Measurements from ENCODE around the gene CTXN1. TPM values are rescaled to one million over a fixed set of nuclear protein-coding genes. Genes with fewer than 3 reads are reported as not detected.
"Not testable (repeated sequence)": the region's sequence is repeated elsewhere in the genome, so short reads cannot be mapped to it uniquely, and the experiment has no call there.

CTXN1 gene
- polyA plus RNA-seq, 3 donors from 2014 or later, result not detected

DNA sequence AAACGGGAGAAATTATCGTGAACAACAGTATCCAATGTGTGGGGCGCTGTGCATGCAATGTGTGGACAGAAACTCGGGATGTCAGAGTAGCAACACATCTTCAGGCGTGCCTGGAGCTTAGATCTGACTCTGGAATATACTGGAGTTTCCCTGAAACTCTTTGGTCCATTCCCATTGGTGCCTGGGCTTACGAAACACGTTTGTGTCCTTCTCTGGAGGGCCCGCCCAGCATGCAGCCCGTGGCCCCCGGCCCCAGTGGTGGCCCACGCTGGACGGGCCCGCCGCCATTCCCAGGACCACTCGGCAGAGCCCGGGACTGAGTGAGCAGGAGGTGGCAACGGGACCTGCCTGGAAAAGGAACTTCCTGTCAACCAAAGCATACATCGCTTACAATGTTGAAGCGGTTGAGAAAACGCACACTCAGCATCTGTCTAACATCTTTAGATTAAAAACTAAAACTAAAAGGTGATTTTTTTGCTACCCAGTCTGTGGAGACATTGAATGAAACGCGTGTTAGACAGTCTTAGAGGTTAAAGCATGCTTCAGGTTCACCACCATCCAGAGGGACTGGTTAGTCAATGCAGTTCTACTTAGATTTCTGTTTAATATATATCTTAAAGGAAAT, 36.8 kb upstream of the CTXN1 start:
- peaks cover 1 to 18% of the 10 kb centered on the region in 2 donors for H3K4me1 Mint-ChIP-seq
- no peaks in the 10 kb centered on the region for H3K9me3 Mint-ChIP-seq
- peaks cover 0 to 26% (median 13%) of the 10 kb centered on the region in 3 donors for H3K36me3 Mint-ChIP-seq
- H3K27me3 Mint-ChIP-seq (ENCODE audit: low read depth in 3 of 3), result peaks cover 0 to 3% (median 0%) of the 10 kb centered on the region in 3 donors
- no peak for DNase-seq
- no peak overlapping the region for H3K4me3 Mint-ChIP-seq
- H3K27ac Mint-ChIP-seq, result no peak overlapping the region

DNA sequence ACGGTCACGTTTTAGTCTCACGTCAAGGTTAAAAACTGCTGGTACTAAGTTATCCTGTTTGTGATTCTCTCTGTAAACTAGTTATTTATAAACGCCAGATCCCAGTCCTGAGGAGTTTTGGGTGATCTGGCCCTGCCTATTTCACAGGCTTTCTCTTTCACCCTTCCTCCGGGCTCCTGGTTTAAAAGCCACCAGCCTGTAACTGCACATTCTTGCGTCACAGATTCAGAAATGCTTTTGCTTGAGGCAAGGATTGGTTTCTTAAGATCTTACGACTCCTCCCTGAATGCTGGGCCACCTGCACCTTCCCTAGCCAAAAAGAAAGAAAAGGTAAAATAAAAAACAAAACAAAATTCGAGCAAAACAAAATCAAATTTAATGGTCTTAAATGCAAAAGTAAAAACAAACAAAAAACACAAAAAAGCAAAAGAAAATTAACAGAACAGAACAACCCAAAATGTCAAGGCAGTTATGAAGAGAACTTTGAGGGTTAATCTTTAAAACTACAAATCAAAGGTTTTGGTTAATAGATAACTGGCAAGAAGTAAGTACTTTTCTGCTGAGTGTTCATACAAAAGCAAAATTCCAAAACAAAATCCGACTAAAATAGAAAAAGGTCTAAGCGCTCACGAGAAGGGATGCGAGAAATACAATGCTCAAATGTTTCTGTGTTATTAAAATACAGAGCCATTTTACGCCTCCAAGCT, 36.1 kb upstream of the CTXN1 start:
- Mint-ChIP-seq H3K9me3 (no peaks in the 10 kb centered on the region), H3K27me3 (ENCODE audit: low read depth in 3 of 3) (peaks cover 0 to 3% (median 0%) of the 10 kb centered on the region in 3 donors), H3K4me1 (peaks cover 1 to 15% of the 10 kb centered on the region in 2 donors), H3K4me3 (no peak overlapping the region), H3K36me3 (peaks cover 0 to 22% (median 13%) of the 10 kb centered on the region in 3 donors), H3K27ac (no peak overlapping the region)
- no peak for DNase-seq

DNA sequence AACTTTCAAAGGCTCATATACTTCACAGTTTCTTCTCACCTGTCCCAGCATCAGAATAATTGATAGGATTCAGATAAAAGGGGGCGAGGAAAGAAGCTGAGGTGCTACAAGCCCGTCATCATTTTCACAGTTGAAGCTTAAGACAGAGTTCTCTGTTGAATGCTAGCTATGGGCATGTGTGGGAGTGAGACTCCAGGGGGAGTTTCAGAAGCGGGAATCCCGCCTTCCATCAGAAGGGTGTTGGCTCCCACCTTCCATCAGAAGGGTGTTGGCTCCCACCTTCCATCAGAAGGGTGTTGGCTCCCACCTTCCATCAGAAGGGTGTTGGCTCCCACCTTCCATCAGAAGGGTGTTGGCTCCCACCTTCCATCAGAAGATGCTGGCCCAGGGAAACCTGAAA, 35.1 kb upstream of the CTXN1 start:
- not testable (repeated sequence) for H3K4me3 Mint-ChIP-seq; DNase-seq; H3K27me3 Mint-ChIP-seq (ENCODE audit: low read depth in 3 of 3); H3K27ac Mint-ChIP-seq; H3K9me3 Mint-ChIP-seq
- peaks cover 0 to 18% (median 10%) of the 10 kb centered on the region in 3 donors for H3K36me3 Mint-ChIP-seq
- H3K4me1 Mint-ChIP-seq, result peaks cover 1 to 15% of the 10 kb centered on the region in 2 donors

DNA sequence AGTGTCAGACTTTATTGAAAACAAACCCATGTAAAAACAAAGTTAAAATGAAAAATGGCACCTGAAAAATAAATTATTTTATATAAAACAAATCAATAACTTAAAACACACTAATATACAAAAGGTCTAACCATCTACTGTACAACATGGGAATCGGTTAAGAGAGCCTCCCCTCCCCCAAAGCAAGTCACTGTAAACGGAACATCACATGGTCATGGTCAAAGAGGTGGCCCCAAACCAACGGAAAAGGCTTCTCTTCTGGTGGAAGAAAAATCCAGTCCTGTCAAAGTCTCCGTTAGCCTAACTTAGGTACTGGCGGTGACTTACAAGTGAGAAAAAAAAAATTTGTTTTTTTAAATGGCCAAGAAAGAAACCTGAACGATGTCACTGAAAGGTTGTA, 33.3 kb upstream of the CTXN1 start:
- Mint-ChIP-seq H3K27ac (peak overlapping the region in 1 of 6 donors; percentile 7), H3K36me3 (peaks cover 0 to 11% (median 6%) of the 10 kb centered on the region in 3 donors), H3K27me3 (ENCODE audit: low read depth in 3 of 3) (peaks cover 0 to 3% (median 2%) of the 10 kb centered on the region in 3 donors), H3K4me1 (peaks cover 1 to 15% of the 10 kb centered on the region in 2 donors), H3K4me3 (no peak overlapping the region), H3K9me3 (no peaks in the 10 kb centered on the region)
- no peak for DNase-seq

DNA sequence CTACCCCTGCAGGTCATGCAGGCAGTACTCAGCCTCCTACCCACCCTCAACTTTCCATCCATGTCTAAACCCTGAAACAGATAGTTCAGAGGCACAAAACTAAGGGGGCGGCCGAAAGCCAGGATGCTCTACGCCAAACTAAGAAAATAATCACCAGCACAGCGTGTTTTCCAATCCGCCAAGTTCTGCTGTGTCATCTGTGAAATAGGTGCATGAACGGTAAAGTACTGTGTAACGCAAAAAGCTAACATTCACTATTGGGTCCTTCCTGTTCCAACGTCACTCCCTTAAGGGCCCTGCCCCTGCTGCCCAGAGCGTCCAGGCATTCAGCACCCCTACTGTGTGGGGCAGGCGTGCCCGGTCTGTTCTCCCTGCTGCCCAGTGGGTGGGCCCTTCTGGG, 29.8 kb upstream of the CTXN1 start:
- H3K4me3 Mint-ChIP-seq, result no peak overlapping the region
- H3K36me3 Mint-ChIP-seq, result no peaks in the 10 kb centered on the region
- H3K27ac Mint-ChIP-seq, result no peak overlapping the region
- H3K4me1 Mint-ChIP-seq, result peaks cover 1 to 15% of the 10 kb centered on the region in 2 donors
- no peaks in the 10 kb centered on the region for H3K9me3 Mint-ChIP-seq
- no peak for DNase-seq
- peaks cover 0 to 8% (median 1%) of the 10 kb centered on the region in 3 donors for H3K27me3 Mint-ChIP-seq (ENCODE audit: low read depth in 3 of 3)

DNA sequence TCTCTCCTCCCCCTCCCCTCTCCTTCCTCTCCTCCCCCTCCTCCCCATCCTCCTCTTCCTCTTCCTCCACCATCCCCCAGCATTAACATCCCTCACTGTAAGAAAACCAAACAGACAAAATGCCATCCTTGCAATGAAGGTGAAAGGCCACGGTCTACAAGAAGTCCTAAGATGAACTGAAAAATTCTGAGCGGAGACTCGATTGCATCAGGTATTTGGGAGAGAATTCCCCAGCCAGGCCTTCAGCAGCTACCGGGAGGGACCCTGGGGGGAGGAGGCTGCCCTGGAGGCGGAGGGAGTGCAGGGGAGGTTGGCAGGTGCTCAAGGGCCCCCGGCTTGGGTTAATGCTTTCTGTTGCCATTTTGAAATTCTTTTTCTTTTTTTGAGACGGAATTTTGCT, 27.6 kb upstream of the CTXN1 start:
- Mint-ChIP-seq H3K4me1 (peaks cover 0 to 3% of the 10 kb centered on the region in 2 donors), H3K9me3 (no peaks in the 10 kb centered on the region), H3K36me3 (no peaks in the 10 kb centered on the region), H3K27ac (no peak overlapping the region), H3K27me3 (ENCODE audit: low read depth in 3 of 3) (peaks cover 0 to 9% (median 3%) of the 10 kb centered on the region in 3 donors), H3K4me3 (no peak overlapping the region)
- DNase-seq, result no peak

DNA sequence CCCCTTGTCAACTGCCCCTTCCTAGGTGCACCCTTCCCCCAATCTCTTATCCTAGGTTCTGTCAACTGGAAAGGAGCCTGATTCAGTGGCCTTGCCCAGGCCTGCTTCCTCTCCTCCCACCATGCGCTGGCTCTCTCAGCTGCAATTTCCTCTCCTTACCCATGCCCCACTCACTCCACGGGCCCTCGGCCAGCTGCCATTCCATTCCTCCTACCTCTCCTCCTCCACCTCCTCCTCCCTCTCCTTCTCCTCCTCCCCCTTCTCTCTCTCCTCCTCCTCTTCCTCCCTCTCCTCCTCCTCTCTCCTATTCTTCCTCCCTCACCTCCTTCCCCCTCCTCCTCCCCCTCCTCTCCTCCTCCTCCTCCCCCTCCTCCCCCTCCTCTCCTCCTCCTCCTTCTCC, 27.1 kb upstream of the CTXN1 start:
- Mint-ChIP-seq H3K9me3 (no peaks in the 10 kb centered on the region), H3K27ac (no peak overlapping the region), H3K4me3 (no peak overlapping the region), H3K4me1 (no peaks in the 10 kb centered on the region), H3K36me3 (no peaks in the 10 kb centered on the region), H3K27me3 (ENCODE audit: low read depth in 3 of 3) (peaks cover 0 to 9% (median 3%) of the 10 kb centered on the region in 3 donors)
- no peak for DNase-seq

DNA sequence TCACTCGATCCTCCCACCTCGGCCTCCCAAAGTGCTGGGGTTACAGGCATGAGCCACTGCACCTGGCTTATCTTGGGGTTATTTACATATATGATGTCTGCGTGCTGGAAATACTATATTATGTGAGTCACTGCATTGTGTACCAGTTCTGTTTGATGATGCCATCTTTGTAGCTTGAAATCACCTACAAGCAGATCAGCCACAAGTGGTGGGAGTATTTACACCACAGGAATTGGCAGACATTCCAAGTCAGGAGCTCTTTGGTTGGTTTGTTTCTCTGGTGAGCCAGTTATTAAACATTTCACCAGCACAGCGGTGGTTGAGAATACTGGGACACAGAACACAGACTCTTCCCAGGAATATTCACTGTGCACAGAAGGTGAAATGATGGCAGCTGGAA, 22.0 kb upstream of the CTXN1 start:
- peaks cover 13 to 17% of the 10 kb centered on the region in 2 donors for H3K4me1 Mint-ChIP-seq

DNA sequence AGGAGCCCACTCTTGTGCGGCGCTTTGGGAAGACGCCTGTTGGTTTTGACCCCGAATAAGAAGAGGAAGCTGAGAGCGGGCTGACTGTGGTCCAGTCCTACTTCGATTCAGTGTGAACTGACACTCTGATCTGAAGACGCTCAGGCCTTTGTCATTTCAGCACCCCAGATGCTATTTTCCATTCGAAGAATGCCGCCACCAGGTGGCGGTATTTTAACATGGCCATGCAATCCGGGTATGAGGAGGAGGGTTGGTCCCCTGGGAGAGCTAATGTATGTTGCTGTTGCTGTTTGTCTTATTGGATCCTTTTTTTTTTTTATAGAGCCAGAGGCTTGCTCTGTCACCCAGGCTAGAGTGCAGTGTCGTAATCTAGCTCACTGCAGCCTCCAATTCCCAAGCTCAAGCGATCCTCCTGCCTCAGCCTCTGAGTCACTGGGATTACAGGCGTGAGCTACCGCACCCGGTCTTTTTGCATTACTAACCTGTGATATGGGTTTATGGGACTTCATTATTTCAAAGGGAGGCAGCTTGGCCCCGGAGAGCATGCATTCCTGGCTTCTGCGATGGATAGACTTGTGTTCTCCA, 18.3 kb upstream of the CTXN1 start:
- Mint-ChIP-seq H3K4me1 (peaks cover 27 to 31% of the 10 kb centered on the region in 2 donors), H3K27ac (peak overlapping the region; percentile 94 to 98 (median 98)), H3K27me3 (ENCODE audit: low read depth in 3 of 3) (peaks cover 10 to 12% (median 11%) of the 10 kb centered on the region in 3 donors), H3K36me3 (peaks cover 0 to 7% (median 6%) of the 10 kb centered on the region in 3 donors), H3K9me3 (no peaks in the 10 kb centered on the region), H3K4me3 (peak overlapping the region; percentile 89 to 94 (median 92))
- DNase-seq, result peak; percentile 77 to 82 (median 81)

More for the DNA sequence above, 22.0 kb upstream of the CTXN1 start:
- DNase-seq, result no peak
- H3K36me3 Mint-ChIP-seq, result no peaks in the 10 kb centered on the region
- H3K27me3 Mint-ChIP-seq (ENCODE audit: low read depth in 3 of 3), result peaks cover 10 to 13% (median 13%) of the 10 kb centered on the region in 3 donors
- no peak overlapping the region for H3K27ac Mint-ChIP-seq
- H3K4me3 Mint-ChIP-seq, result no peak overlapping the region
- H3K9me3 Mint-ChIP-seq, result no peaks in the 10 kb centered on the region

DNA sequence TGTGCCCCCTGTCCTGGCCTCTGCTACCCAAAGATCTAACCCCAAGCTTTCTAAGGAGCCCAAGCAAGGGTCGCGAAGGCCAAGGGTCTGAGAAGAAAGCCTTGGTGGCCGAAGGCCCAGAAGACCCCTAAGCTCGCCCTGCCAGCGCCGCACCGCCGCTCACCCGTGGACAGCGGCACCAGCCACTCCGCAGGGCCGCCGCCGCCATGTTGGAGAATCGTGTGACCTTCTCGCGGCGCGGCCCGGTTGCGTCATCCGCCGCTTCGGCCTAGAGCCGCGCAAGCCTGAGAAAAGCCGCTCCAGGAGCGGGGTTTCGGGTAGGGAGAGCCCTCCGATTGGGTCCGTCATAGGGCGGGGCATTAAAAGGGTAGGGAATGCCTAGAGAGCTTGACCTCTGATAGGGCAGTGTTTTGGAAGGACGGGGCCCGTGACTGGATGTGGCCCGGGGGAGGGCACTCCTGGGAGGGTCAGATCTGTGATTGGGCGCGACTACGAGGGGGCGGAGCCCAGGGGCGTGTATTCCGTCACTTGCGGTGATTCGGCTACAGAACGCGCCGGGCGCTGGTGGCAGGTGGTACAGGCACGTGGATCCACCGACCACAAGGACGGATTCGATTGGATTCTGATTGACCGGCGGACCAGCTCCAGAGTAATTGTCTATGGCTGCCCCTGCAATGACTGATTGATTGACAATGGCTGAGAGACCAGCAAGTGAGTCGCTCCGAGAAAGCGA, 17.7 kb upstream of the CTXN1 start, which contains the start of gene TIMM44:
TIMM44 (minus strand) TSS at position 223 of the 733 bp plus-strand sequence; CDS start at position 208, 15 bp downstream.
- Mint-ChIP-seq H3K9me3 (no peaks in the 10 kb centered on the region), H3K36me3 (peaks cover 3 to 12% (median 9%) of the 10 kb centered on the region in 3 donors), H3K27me3 (ENCODE audit: low read depth in 3 of 3) (peaks cover 10 to 12% (median 11%) of the 10 kb centered on the region in 3 donors), H3K4me1 (peaks cover 30 to 37% of the 10 kb centered on the region in 2 donors), H3K4me3 (peak within 1 kb of the TSS; percentile 89 to 94 (median 92)), H3K27ac (peak within 1 kb of the TSS; percentile 94 to 98 (median 98))
- DNase-seq, result peak; percentile 99

DNA sequence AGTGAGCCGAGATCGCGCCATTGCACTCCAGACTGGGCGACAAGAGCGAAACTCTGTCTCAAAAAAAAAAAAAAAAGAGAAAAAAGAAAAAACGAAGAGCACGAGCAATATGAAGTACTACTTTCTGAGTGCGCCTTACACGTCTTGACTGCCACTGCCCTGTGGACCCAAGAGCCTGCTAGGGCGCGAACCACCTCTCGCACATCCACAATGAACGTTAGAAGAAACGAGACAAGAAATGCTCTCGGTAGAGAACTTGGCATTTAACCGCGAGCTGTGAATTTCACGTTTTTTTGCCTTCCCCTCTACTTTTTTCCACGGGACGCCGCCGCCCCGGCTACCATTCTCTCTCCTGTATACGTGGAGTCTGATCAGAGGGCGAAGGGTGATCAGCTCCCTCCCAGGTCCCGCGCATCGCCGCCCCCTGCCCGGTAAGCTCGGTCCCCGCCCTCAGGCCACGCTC, 17.1 kb upstream of the CTXN1 start:
- Mint-ChIP-seq H3K27me3 (ENCODE audit: low read depth in 3 of 3) (peaks cover 10 to 12% (median 11%) of the 10 kb centered on the region in 3 donors), H3K4me1 (peaks cover 30 to 37% of the 10 kb centered on the region in 2 donors), H3K27ac (peak overlapping the region; percentile 94 to 98 (median 98)), H3K36me3 (peaks cover 3 to 12% (median 9%) of the 10 kb centered on the region in 3 donors), H3K4me3 (peak overlapping the region; percentile 89 to 94 (median 92)), H3K9me3 (no peaks in the 10 kb centered on the region)
- DNase-seq, result no peak

DNA sequence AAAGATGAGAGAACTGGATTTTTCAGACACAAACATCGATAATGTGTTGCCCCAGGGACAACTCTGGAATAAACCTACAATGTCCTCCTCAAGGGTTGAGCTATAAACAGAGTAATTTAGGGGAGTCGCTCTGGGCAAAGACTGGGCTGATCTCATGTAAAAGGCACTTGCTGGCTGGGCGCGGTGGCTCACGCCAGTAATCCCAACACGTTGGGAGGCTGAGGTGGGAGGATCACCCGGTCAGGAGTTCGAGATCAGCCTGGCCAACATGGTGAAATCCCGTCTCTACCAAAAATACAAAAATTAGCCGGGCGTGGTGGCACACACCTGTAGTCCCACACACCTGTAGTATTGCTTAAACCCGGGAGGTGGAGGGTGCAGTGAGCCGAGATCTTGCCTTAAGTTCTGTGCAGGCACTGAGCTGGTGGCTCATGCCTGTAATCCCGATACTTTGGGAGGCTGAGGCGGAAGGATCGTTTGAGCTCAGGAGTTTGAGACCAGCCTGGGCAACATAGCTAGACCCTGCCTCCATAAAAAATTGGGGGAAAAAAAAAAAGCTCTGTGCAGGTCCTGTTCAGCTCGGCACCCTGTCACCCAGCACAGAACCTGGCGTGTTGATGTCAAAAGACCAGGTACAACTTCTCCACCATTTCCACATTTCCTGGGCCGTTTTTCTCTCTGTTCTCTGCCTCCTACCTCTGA, 16.1 kb upstream of the CTXN1 start:
- Mint-ChIP-seq H3K27ac (peak overlapping the region; percentile 55 to 98 (median 72)), H3K9me3 (no peaks in the 10 kb centered on the region), H3K36me3 (peaks cover 3 to 12% (median 9%) of the 10 kb centered on the region in 3 donors), H3K4me3 (peak overlapping the region; percentile 21 to 92 (median 89)), H3K27me3 (ENCODE audit: low read depth in 3 of 3) (peaks cover 10 to 12% (median 11%) of the 10 kb centered on the region in 3 donors), H3K4me1 (peaks cover 30 to 37% of the 10 kb centered on the region in 2 donors)
- DNase-seq, result no peak

DNA sequence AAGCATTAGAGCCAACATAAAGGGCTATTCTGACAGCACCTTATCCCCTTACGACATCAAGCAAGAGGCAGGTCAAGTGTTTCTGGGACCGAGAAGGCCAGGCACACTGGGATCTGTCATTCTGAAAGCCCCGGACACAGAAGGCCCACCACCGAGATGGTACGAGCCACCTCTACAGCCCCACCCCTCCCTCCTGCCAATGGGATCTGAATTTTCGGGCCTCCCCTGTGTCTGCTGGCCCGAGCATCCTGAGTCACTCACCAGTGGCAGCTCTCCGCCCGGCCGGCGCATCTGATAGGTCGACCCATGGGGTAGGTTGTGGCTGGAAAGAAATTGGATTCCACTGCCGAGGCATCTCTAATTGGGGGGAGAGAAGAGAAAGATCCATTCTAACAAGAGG, 14.9 kb upstream of the CTXN1 start:
- H3K4me1 Mint-ChIP-seq, result peaks cover 30 to 37% of the 10 kb centered on the region in 2 donors

More for the DNA sequence above, 14.9 kb upstream of the CTXN1 start:
- no peak overlapping the region for H3K27ac Mint-ChIP-seq
- H3K4me3 Mint-ChIP-seq, result peak overlapping the region in 2 of 5 donors; percentile 3 to 50
- peaks cover 10 to 12% (median 11%) of the 10 kb centered on the region in 3 donors for H3K27me3 Mint-ChIP-seq (ENCODE audit: low read depth in 3 of 3)
- no peak for DNase-seq
- peaks cover 3 to 17% (median 9%) of the 10 kb centered on the region in 3 donors for H3K36me3 Mint-ChIP-seq
- no peaks in the 10 kb centered on the region for H3K9me3 Mint-ChIP-seq

Data from immature natural killer cell (primary cell).